HS-5 (cell line): ENCODE data around the gene GRID2.
A peak's percentile ranks its signal among the peaks of the same experiment; 100 is the strongest.
"Not testable (repeated sequence)": the region's sequence is repeated elsewhere in the genome, so short reads cannot be mapped to it uniquely, and the experiment has no call there.

Experiments
- DNase-seq: peaks from one replicate; pipeline ENCODE4 v3.0.0-alpha.2; 2012; ENCODE audit warnings: low read depth

The GRID2 gene

GRCh38 chr4:92305148-92305877 is 1.5 kb downstream of the GRID2 start:
- DNase-seq, result no peak

GRCh38 chr4:92305878-92306520 is 2.2 kb downstream of the GRID2 start:
- DNase-seq, result no peak

- no peak for DNase-seq
Measured at GRCh38 chr4:92307181-92307580, 3.4 kb downstream of the GRID2 start.

GRCh38 chr4:92307866-92308265 is 4.1 kb downstream of the GRID2 start:
- DNase-seq, result no peak

- no peak for DNase-seq
Measured at GRCh38 chr4:92317047-92317446, 13.3 kb downstream of the GRID2 start.

GRCh38 chr4:92328095-92328494 is 24.3 kb downstream of the GRID2 start:
- no peak for DNase-seq

- no peak for DNase-seq
Measured at GRCh38 chr4:92333016-92333415, 29.2 kb downstream of the GRID2 start.

- no peak for DNase-seq
Measured at GRCh38 chr4:92334716-92335350, 31.1 kb downstream of the GRID2 start.

- no peak for DNase-seq
Measured at GRCh38 chr4:92339676-92340075, 35.9 kb downstream of the GRID2 start.

GRCh38 chr4:92344216-92344615 is 40.5 kb downstream of the GRID2 start:
- no peak for DNase-seq

GRCh38 chr4:92346289-92346688 is 42.5 kb downstream of the GRID2 start:
- no peak for DNase-seq

- DNase-seq, result no peak
Measured at GRCh38 chr4:92357966-92358365, 54.2 kb downstream of the GRID2 start.

- DNase-seq, result no peak
Measured at GRCh38 chr4:92359491-92359890, 55.7 kb downstream of the GRID2 start.

GRCh38 chr4:92362028-92362427 is 58.3 kb downstream of the GRID2 start:
- DNase-seq, result no peak

- no peak for DNase-seq
Measured at GRCh38 chr4:92368653-92369052, 64.9 kb downstream of the GRID2 start.

GRCh38 chr4:92381616-92382015 is 77.8 kb downstream of the GRID2 start:
- peak; percentile 47 for DNase-seq

- no peak for DNase-seq
Measured at GRCh38 chr4:92382128-92382527, 78.4 kb downstream of the GRID2 start.

- DNase-seq, result peak; percentile 36
Measured at GRCh38 chr4:92387459-92388069, 83.8 kb downstream of the GRID2 start.

GRCh38 chr4:92399032-92399431 is 95.3 kb downstream of the GRID2 start:
- no peak for DNase-seq

- not testable (repeated sequence) for DNase-seq
Measured at GRCh38 chr4:92403525-92403924, 99.8 kb downstream of the GRID2 start.

GRCh38 chr4:92406488-92406887 is 102.7 kb downstream of the GRID2 start:
- DNase-seq, result no peak

- no peak for DNase-seq
Measured at GRCh38 chr4:92421920-92422319, 118.2 kb downstream of the GRID2 start.

- no peak for DNase-seq
Measured at GRCh38 chr4:92433272-92433758, 129.5 kb downstream of the GRID2 start.
